ENCODE data around the gene PIK3C2G.

The PIK3C2G gene

DNA sequence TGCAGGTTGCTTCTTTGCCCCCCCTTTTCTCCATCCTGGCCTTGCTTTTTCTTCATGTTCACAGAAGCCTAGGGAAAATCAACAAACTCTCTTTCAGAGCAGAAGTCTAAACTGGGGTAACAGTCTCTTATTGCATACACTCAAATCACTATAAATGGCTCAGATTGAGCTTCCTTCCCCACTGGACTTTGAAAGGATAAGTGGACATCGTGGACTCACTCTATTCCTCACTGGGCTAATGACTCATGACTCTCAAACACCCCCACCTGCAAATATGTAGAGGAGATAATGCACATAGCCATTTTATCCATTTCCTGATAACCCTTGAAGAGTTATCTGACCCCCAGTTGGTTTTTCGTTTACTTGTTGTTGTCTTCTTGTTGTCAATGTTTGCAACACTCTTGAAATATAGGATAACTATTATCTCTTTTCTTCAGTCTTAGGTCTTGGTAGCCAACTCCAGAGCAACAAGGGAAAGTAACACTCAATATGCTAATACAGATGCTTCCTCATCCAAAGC lies 221.3 kb downstream of the PIK3C2G start:
- H3K36me3 ChIP-seq (ENCODE audit: low read depth), result no peaks in the 10 kb centered on the region
- DNase-seq (ENCODE audit: low spot score) (no peak), ATAC-seq (ENCODE audit: low read depth) (no peak)
- no peaks in the 10 kb centered on the region for H3K4me1 ChIP-seq (ENCODE audit: insufficient read depth, poor library complexity, severe bottlenecking)
- TF ChIP-seq CTCF (IDR thresholded peaks at IDR 0.05; ENCODE audit: poor library complexity, severe bottlenecking), result no peak
- no peaks in the 10 kb centered on the region for H3K27me3 ChIP-seq (ENCODE audit: insufficient read depth, poor library complexity, severe bottlenecking)
- no peak overlapping the region for H3K27ac ChIP-seq (ENCODE audit: poor library complexity, severe bottlenecking)
- H3K9me3 ChIP-seq (ENCODE audit: severe bottlenecking), result no peaks in the 10 kb centered on the region
- H3K4me3 ChIP-seq (ENCODE audit: severe bottlenecking), result no peak overlapping the region

DNA sequence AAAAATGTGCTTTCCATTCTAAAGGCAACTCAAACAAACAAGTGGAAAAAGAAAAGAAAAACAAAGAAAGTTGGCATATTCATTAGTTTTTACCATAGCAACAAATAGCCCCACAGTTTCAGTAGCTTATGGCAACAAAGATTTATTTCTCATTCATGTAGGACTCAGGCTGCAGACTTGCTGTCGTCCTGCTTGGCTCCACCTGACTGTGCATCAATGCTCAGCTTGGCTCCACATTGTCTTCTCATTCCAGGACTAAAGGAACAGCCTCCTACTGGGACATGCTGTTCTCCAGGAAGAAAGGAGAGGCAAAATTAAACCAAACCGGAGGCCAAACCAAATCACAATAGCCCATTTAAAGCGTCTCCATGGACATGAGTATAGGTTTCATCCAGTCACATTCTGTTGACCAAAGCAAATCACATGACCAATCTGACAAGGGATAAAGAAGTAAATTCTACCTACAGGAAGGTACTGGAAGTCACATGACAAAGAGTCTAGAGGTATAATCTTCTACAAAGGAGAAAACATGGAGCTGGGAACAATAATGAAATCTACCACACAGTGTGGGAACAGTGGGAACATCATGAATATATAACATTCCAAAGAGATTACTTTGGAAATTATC lies 222.5 kb downstream of the PIK3C2G start:
- DNase-seq (ENCODE audit: low spot score), result no peak
- H3K27ac ChIP-seq (ENCODE audit: poor library complexity, severe bottlenecking), result no peak overlapping the region

DNA sequence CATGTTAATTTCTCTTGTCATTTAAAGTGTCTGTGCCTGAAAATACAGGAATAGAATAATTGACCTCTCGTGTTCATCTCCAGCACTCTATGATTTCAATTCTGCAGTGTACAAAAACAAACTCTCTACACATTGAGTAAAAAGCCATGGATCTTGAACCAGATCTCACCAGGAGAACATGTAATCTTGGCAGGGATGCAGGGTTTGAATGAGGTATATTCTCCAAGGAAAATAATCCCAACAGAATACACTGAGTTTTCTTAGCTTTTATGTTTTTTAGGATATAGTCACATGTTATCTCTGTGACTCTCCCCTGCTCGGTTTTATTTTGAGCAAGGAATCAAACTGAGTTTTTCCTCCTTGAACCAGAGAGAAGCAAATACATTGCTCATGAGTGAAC lies 224.7 kb downstream of the PIK3C2G start:
- Histone ChIP-seq H3K4me3 (ENCODE audit: severe bottlenecking) (no peak overlapping the region), H3K27ac (ENCODE audit: poor library complexity, severe bottlenecking) (no peak overlapping the region), H3K36me3 (ENCODE audit: low read depth) (no peaks in the 10 kb centered on the region), H3K9me3 (ENCODE audit: severe bottlenecking) (no peaks in the 10 kb centered on the region), H3K27me3 (ENCODE audit: insufficient read depth, poor library complexity, severe bottlenecking) (no peaks in the 10 kb centered on the region), H3K4me1 (ENCODE audit: insufficient read depth, poor library complexity, severe bottlenecking) (no peaks in the 10 kb centered on the region)
- DNase-seq (ENCODE audit: low spot score) (no peak), ATAC-seq (ENCODE audit: low read depth) (no peak)
- no peak for TF ChIP-seq CTCF (IDR thresholded peaks at IDR 0.05; ENCODE audit: poor library complexity, severe bottlenecking)

More for the DNA sequence above, 222.5 kb downstream of the PIK3C2G start:
- Histone ChIP-seq H3K4me3 (ENCODE audit: severe bottlenecking) (no peak overlapping the region), H3K9me3 (ENCODE audit: severe bottlenecking) (no peaks in the 10 kb centered on the region), H3K27me3 (ENCODE audit: insufficient read depth, poor library complexity, severe bottlenecking) (no peaks in the 10 kb centered on the region), H3K4me1 (ENCODE audit: insufficient read depth, poor library complexity, severe bottlenecking) (no peaks in the 10 kb centered on the region), H3K36me3 (ENCODE audit: low read depth) (no peaks in the 10 kb centered on the region)
- no peak for ATAC-seq (ENCODE audit: low read depth)
- TF ChIP-seq CTCF (IDR thresholded peaks at IDR 0.05; ENCODE audit: poor library complexity, severe bottlenecking), result no peak

DNA sequence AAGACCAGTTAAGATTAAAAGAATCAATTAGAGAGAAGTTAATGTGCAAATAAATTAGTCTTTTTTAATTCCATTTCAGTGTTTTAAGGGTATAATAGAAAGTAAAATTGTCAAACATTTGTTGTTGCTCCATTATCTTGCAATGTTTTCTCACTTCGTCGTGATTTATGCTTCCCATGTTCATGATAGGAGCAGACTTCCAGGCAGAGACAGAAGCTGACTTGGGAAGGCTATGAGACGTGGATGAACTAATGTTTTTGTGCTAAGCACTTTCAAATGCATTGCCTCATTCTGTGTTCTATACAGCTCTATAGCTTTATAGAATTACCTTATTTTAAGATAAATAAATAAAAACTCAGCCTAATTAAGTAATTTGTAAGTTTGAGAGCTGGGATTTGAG lies 226.2 kb downstream of the PIK3C2G start:
- no peak for DNase-seq (ENCODE audit: low spot score)
- no peaks in the 10 kb centered on the region for H3K27me3 ChIP-seq (ENCODE audit: insufficient read depth, poor library complexity, severe bottlenecking)
- TF ChIP-seq CTCF (IDR thresholded peaks at IDR 0.05; ENCODE audit: poor library complexity, severe bottlenecking), result no peak
- H3K36me3 ChIP-seq (ENCODE audit: low read depth), result no peaks in the 10 kb centered on the region
- no peak overlapping the region for H3K4me3 ChIP-seq (ENCODE audit: severe bottlenecking)
- ATAC-seq (ENCODE audit: low read depth), result no peak
- no peak overlapping the region for H3K27ac ChIP-seq (ENCODE audit: poor library complexity, severe bottlenecking)
- no peaks in the 10 kb centered on the region for H3K4me1 ChIP-seq (ENCODE audit: insufficient read depth, poor library complexity, severe bottlenecking)
- H3K9me3 ChIP-seq (ENCODE audit: severe bottlenecking), result no peaks in the 10 kb centered on the region

GRCh38 chr12:18492372-18493025 lies 231.2 kb downstream of the PIK3C2G start:
- DNase-seq (ENCODE audit: low spot score), result no peak
- Histone ChIP-seq H3K27me3 (ENCODE audit: insufficient read depth, poor library complexity, severe bottlenecking) (no peaks in the 10 kb centered on the region), H3K27ac (ENCODE audit: poor library complexity, severe bottlenecking) (no peak overlapping the region), H3K4me1 (ENCODE audit: insufficient read depth, poor library complexity, severe bottlenecking) (no peaks in the 10 kb centered on the region), H3K9me3 (ENCODE audit: severe bottlenecking) (no peaks in the 10 kb centered on the region), H3K36me3 (ENCODE audit: low read depth) (no peaks in the 10 kb centered on the region), H3K4me3 (ENCODE audit: severe bottlenecking) (no peak overlapping the region)
- ATAC-seq (ENCODE audit: low read depth), result no peak
- no peak for TF ChIP-seq CTCF (IDR thresholded peaks at IDR 0.05; ENCODE audit: poor library complexity, severe bottlenecking)
